ENCODE measurements around the gene ATP2A1.
A peak's percentile ranks its signal among the peaks of the same experiment; 100 is the strongest.

The ATP2A1 gene

DNA sequence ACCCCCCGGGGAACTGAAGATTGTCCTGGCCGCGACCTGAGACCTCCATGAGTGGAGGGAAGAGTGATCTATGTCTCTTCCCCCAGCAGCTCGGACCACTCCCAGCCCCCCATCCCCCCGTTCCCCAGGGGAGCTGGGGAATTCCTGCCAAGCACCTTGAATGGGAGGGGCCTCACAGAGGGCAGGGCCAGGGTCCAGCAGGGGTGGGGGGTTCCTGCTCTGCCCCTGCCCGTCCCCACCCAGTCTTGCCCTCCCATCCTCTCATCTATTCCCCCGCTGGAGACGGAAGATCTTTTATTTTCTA, 41.6 kb upstream of the ATP2A1 start:
- Histone ChIP-seq H3K9me3 (ENCODE audit: control insufficient read depth, insufficient read depth, low read depth, low read length) (no peaks in the 10 kb centered on the region), H3K27ac (ENCODE audit: extremely low read depth, low read depth, low read length) (no peak overlapping the region), H3K4me3 (ENCODE audit: low read depth, low read length) (no peak overlapping the region), H3K4me1 (ENCODE audit: control insufficient read depth, insufficient read depth, low read length) (no peaks in the 10 kb centered on the region), H3K36me3 (ENCODE audit: control insufficient read depth in 2 of 2, insufficient read depth in 1 of 2, low read length in 2 of 2) (peaks cover 30 to 74% of the 10 kb centered on the region in 2 experiments)
- POLR2A ChIA-PET = interaction anchor here (1.1 to 1.5 kb wide), 3 partner anchors 8 to 14 kb away, joined by 3 to 8 read pairs (median 4); partner anchors contain the start of genes ATXN2L and TUFM
- CTCF ChIA-PET = no interaction called here
- no peak for TF ChIP-seq ZNF585B (tag by site-specific recombination; IDR thresholded peaks at IDR 0.05)
- TF ChIP-seq GLIS2 (tag by site-specific recombination; IDR thresholded peaks at IDR 0.05) = peak; percentile 37; the same call in 1 of the 2 replicates
- TF ChIP-seq SALL2 (tag by site-specific recombination; IDR thresholded peaks at IDR 0.05; ENCODE audit: borderline replicate concordance) = no peak
- TF ChIP-seq ZNF560 (tag by site-specific recombination; IDR thresholded peaks at IDR 0.05; ENCODE audit: borderline replicate concordance) = no peak

GRCh38 chr16:28837672-28838557, 40.4 kb upstream of the ATP2A1 start:
- peaks cover 21 to 74% of the 10 kb centered on the region in 2 experiments; a peak in 2 of 3 replicates for H3K36me3 ChIP-seq (ENCODE audit: control insufficient read depth in 2 of 2, insufficient read depth in 1 of 2, low read length in 2 of 2)
- ChIA-PET POLR2A (interaction anchor here (0.7 to 1.8 kb wide), 9 partner anchors 8 to 108 kb away, joined by 3 to 8 read pairs (median 3); partner anchors contain the start of genes ATXN2L and TUFM), CTCF (interaction anchor here (0.7 to 0.9 kb wide), 2 partner anchors 9 to 25 kb away, joined by 3 to 4 read pairs; partner anchors contain the start of gene SH2B1)
- no peaks in the 10 kb centered on the region for H3K9me3 ChIP-seq (ENCODE audit: control insufficient read depth, insufficient read depth, low read depth, low read length)
- 0 out of 2 replicates have a peak, but pooled peaks have one; percentile 39 for TF ChIP-seq IKZF3 (tag by site-specific recombination; IDR thresholded peaks at IDR 0.05)
- TF ChIP-seq ZBTB17 (tag by site-specific recombination; IDR thresholded peaks at IDR 0.05) = peak; percentile 39; the same call in 1 of the 2 replicates
- TF ChIP-seq, protein P1, sequence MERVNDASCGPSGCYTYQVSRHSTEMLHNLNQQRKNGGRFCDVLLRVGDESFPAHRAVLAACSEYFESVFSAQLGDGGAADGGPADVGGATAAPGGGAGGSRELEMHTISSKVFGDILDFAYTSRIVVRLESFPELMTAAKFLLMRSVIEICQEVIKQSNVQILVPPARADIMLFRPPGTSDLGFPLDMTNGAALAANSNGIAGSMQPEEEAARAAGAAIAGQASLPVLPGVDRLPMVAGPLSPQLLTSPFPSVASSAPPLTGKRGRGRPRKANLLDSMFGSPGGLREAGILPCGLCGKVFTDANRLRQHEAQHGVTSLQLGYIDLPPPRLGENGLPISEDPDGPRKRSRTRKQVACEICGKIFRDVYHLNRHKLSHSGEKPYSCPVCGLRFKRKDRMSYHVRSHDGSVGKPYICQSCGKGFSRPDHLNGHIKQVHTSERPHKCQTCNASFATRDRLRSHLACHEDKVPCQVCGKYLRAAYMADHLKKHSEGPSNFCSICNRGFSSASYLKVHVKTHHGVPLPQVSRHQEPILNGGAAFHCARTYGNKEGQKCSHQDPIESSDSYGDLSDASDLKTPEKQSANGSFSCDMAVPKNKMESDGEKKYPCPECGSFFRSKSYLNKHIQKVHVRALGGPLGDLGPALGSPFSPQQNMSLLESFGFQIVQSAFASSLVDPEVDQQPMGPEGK (tag by site-specific recombination; IDR thresholded peaks at IDR 0.05) = no peak
- TF ChIP-seq ZNF302 (tag by site-specific recombination; IDR thresholded peaks at IDR 0.05; ENCODE audit: low read depth) = no peak
- TF ChIP-seq SCRT2 (tag by site-specific recombination; IDR thresholded peaks at IDR 0.05) = no peak
- no peak for TF ChIP-seq ZNF169 (tag by site-specific recombination; IDR thresholded peaks at IDR 0.05)
- TF ChIP-seq ZNF423 (tag by site-specific recombination; IDR thresholded peaks at IDR 0.05) = no peak
- TF ChIP-seq ZFP3 (tag by site-specific recombination; IDR thresholded peaks at IDR 0.05; ENCODE audit: low read depth) = no peak
- TF ChIP-seq SALL2 (tag by site-specific recombination; IDR thresholded peaks at IDR 0.05; ENCODE audit: borderline replicate concordance) = no peak
- no peak for TF ChIP-seq ZIC2 (tag by site-specific recombination; IDR thresholded peaks at IDR 0.05)
- peak; percentile 33; the same call in 1 of the 2 replicates for TF ChIP-seq ZNF660 (tag by site-specific recombination; IDR thresholded peaks at IDR 0.05)
- TF ChIP-seq TRIM28 (IDR thresholded peaks at IDR 0.05; ENCODE audit: borderline replicate concordance, low read length) = no peak
- no peak for TF ChIP-seq MZF1 (tag by site-specific recombination; IDR thresholded peaks at IDR 0.05; ENCODE audit: borderline replicate concordance)
- no peak for TF ChIP-seq ZNF16 (tag by site-specific recombination; IDR thresholded peaks at IDR 0.05; ENCODE audit: low read depth)
- no peak for TF ChIP-seq RBAK (tag by site-specific recombination; IDR thresholded peaks at IDR 0.05)
- TF ChIP-seq ZNF174 (tag by site-specific recombination; IDR thresholded peaks at IDR 0.05) = no peak
- no peaks in the 10 kb centered on the region for H3K4me1 ChIP-seq (ENCODE audit: control insufficient read depth, insufficient read depth, low read length)
- H3K27ac ChIP-seq (ENCODE audit: extremely low read depth, low read depth, low read length) = no peak overlapping the region
- no peak overlapping the region for H3K4me3 ChIP-seq (ENCODE audit: low read depth, low read length)

- Histone ChIP-seq H3K9me3 (ENCODE audit: control insufficient read depth, insufficient read depth, low read depth, low read length) (no peaks in the 10 kb centered on the region), H3K4me1 (ENCODE audit: control insufficient read depth, insufficient read depth, low read length) (no peaks in the 10 kb centered on the region), H3K27ac (ENCODE audit: extremely low read depth, low read depth, low read length) (no peak overlapping the region), H3K36me3 (ENCODE audit: control insufficient read depth in 2 of 2, insufficient read depth in 1 of 2, low read length in 2 of 2) (peaks cover 15 to 74% of the 10 kb centered on the region in 2 experiments; a peak in 2 of 3 replicates), H3K4me3 (ENCODE audit: low read depth, low read length) (no peak overlapping the region)
- CTCF ChIA-PET = interaction anchor here (0.7 to 0.9 kb wide), 2 partner anchors 8 to 25 kb away, joined by 3 to 4 read pairs; partner anchors contain the start of gene SH2B1
- TF ChIP-seq ZNF776 (tag by site-specific recombination; IDR thresholded peaks at IDR 0.05; ENCODE audit: borderline replicate concordance) = no peak
- TF ChIP-seq ZNF623 (tag by site-specific recombination; IDR thresholded peaks at IDR 0.05) = no peak
- no peak for TF ChIP-seq OVOL3 (tag by site-specific recombination; IDR thresholded peaks at IDR 0.05)
- no peak for TF ChIP-seq ZNF416 (tag by site-specific recombination; IDR thresholded peaks at IDR 0.05)
- no peak for TF ChIP-seq ZNF777 (tag by site-specific recombination; IDR thresholded peaks at IDR 0.05; ENCODE audit: borderline replicate concordance)
- TF ChIP-seq, protein P2, sequence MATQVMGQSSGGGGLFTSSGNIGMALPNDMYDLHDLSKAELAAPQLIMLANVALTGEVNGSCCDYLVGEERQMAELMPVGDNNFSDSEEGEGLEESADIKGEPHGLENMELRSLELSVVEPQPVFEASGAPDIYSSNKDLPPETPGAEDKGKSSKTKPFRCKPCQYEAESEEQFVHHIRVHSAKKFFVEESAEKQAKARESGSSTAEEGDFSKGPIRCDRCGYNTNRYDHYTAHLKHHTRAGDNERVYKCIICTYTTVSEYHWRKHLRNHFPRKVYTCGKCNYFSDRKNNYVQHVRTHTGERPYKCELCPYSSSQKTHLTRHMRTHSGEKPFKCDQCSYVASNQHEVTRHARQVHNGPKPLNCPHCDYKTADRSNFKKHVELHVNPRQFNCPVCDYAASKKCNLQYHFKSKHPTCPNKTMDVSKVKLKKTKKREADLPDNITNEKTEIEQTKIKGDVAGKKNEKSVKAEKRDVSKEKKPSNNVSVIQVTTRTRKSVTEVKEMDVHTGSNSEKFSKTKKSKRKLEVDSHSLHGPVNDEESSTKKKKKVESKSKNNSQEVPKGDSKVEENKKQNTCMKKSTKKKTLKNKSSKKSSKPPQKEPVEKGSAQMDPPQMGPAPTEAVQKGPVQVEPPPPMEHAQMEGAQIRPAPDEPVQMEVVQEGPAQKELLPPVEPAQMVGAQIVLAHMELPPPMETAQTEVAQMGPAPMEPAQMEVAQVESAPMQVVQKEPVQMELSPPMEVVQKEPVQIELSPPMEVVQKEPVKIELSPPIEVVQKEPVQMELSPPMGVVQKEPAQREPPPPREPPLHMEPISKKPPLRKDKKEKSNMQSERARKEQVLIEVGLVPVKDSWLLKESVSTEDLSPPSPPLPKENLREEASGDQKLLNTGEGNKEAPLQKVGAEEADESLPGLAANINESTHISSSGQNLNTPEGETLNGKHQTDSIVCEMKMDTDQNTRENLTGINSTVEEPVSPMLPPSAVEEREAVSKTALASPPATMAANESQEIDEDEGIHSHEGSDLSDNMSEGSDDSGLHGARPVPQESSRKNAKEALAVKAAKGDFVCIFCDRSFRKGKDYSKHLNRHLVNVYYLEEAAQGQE (tag by site-specific recombination; IDR thresholded peaks at IDR 0.05) = no peak
- POLR2A ChIA-PET = interaction anchor here (0.7 to 1.8 kb wide), 8 partner anchors 8 to 107 kb away, joined by 3 to 8 read pairs (median 4); no protein-coding TSS in a partner anchor
Measured at GRCh38 chr16:28838558-28838918, 39.8 kb upstream of the ATP2A1 start.
